ENCODE data around the gene NRAP.

DNA sequence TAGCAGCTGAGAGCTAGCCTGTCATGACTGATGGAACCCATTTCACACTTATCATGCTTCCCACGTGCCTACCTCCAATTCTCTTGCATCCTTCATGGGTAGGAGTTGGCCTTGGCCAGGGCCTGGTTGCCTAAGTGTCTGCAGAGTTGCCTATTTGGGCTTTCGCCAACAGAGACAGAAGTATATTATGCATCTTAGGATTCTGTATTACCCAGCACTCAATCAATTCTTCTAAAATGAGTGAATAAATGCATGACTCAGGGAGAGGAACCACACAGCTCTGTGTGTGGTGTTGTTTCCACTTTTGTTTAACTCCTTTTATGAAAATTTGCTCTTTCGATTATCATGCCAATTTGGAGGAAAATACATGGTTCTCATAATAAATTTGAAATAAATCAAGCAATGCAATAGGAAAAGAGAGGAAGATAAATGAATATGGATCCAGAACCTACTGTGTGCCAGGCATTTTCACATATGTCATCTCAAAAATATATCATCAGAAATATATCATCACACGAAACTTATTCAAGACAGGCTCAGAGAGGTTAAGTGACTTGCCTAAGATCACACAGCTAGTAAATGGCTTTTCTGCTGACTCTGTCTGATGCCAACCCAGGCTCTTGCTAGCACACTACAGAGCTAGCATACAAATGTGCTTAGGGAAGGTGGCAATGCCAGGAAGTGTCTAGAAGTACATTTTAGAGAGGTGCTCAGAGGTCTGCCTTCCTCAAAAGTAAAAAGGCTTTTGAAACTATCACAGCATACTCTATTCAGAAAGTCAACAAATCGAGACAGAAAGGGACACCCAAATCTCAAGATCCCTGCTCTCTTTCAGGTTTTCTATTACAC is 120.5 kb downstream of the NRAP start:
- TF ChIP-seq POLR2A (IDR thresholded peaks at IDR 0.05), result no peak
- TF ChIP-seq, protein P1, sequence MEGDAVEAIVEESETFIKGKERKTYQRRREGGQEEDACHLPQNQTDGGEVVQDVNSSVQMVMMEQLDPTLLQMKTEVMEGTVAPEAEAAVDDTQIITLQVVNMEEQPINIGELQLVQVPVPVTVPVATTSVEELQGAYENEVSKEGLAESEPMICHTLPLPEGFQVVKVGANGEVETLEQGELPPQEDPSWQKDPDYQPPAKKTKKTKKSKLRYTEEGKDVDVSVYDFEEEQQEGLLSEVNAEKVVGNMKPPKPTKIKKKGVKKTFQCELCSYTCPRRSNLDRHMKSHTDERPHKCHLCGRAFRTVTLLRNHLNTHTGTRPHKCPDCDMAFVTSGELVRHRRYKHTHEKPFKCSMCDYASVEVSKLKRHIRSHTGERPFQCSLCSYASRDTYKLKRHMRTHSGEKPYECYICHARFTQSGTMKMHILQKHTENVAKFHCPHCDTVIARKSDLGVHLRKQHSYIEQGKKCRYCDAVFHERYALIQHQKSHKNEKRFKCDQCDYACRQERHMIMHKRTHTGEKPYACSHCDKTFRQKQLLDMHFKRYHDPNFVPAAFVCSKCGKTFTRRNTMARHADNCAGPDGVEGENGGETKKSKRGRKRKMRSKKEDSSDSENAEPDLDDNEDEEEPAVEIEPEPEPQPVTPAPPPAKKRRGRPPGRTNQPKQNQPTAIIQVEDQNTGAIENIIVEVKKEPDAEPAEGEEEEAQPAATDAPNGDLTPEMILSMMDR (IDR thresholded peaks at IDR 0.05), result no peak
